ENCODE data around the gene OR2M7. TPM values are rescaled to one million over a fixed set of nuclear protein-coding genes. Genes with fewer than 3 reads are reported as not detected.
"Not testable (repeated sequence)": the region's sequence is repeated elsewhere in the genome, so short reads cannot be mapped to it uniquely, and the experiment has no call there.

OR2M7 gene
- total and polyA plus RNA-seq, 5 donors: not detected

- WGBS: 72% methylated on average over 9 of the region's 9 CpGs
- H3K27ac ChIP-seq (ENCODE audit: low read length); intact Hi-C loops (cut with DNase I); H3K9me3 ChIP-seq (ENCODE audit: control insufficient read depth, low read length); H3K4me3 ChIP-seq (ENCODE audit: low read length); H3K4me1 ChIP-seq (ENCODE audit: control insufficient read depth, insufficient read depth, low read length); ATAC-seq; H3K27me3 ChIP-seq (ENCODE audit: control insufficient read depth, insufficient read depth); DNase-seq: not testable (repeated sequence)
These were observed 18.7 kb downstream of the OR2M7 start for GRCh38 chr1:248305672-248306071.

GRCh38 chr1:248303324-248303723 lies 21.0 kb downstream of the OR2M7 start, which contains the start of gene OR2T12:
OR2T12 (minus strand) TSS chr1:248303424; CDS start chr1:248295578, 7,846 bp downstream.
- intact Hi-C loops (cut with DNase I): no loop called here
- Histone ChIP-seq H3K4me3 (ENCODE audit: low read length) (no peak within 1 kb of the TSS), H3K27ac (ENCODE audit: low read length) (no peak within 1 kb of the TSS), H3K4me1 (ENCODE audit: control insufficient read depth, insufficient read depth, low read length) (no peaks in the 10 kb centered on the region), H3K9me3 (ENCODE audit: control insufficient read depth, low read length) (no peaks in the 10 kb centered on the region), H3K27me3 (ENCODE audit: control insufficient read depth, insufficient read depth) (no peaks in the 10 kb centered on the region)
- no peak for ATAC-seq
- WGBS: 73% methylated on average over 1 of the region's 1 CpG
- DNase-seq: no peak

GRCh38 chr1:248288391-248288790 lies 36.0 kb downstream of the OR2M7 start:
- no peak for ATAC-seq

GRCh38 chr1:248277876-248278275 lies 46.5 kb downstream of the OR2M7 start, which contains the start of gene OR2T33:
OR2T33 (minus strand) TSS chr1:248277976; CDS start chr1:248273814, 4,162 bp downstream.
- WGBS: 31% methylated on average over 1 of the region's 1 CpG
- H3K4me1 ChIP-seq (ENCODE audit: control insufficient read depth, insufficient read depth, low read length): no peaks in the 10 kb centered on the region
- ATAC-seq (no peak), DNase-seq (no peak)
- no peaks in the 10 kb centered on the region for H3K27me3 ChIP-seq (ENCODE audit: control insufficient read depth, insufficient read depth)
- intact Hi-C loops (cut with DNase I): no loop called here
- no peak within 1 kb of the TSS for H3K27ac ChIP-seq (ENCODE audit: low read length)
- H3K9me3 ChIP-seq (ENCODE audit: control insufficient read depth, low read length): no peaks in the 10 kb centered on the region
- no peak within 1 kb of the TSS for H3K4me3 ChIP-seq (ENCODE audit: low read length)

More at GRCh38 chr1:248288391-248288790, 36.0 kb downstream of the OR2M7 start:
- no peak overlapping the region for H3K27ac ChIP-seq (ENCODE audit: low read length)
- H3K4me3 ChIP-seq (ENCODE audit: low read length): no peak overlapping the region
- no peaks in the 10 kb centered on the region for H3K4me1 ChIP-seq (ENCODE audit: control insufficient read depth, insufficient read depth, low read length)
- 51% methylated on average over 6 of the region's 6 CpGs for whole genome bisulfite sequencing
- H3K27me3 ChIP-seq (ENCODE audit: control insufficient read depth, insufficient read depth): no peaks in the 10 kb centered on the region
- H3K9me3 ChIP-seq (ENCODE audit: control insufficient read depth, low read length): no peaks in the 10 kb centered on the region
- intact Hi-C loops (cut with DNase I): no loop called here
- DNase-seq: no peak

Other genes with a start within 250 kb of the OR2M7 start
- gene OR2L13, start 229.4 kb downstream of the OR2M7 start, total RNA-seq: not detected
- not detected for gene OR2L13, start 229.4 kb downstream of the OR2M7 start, polyA plus RNA-seq
- not detected for gene OR2M5, start 179.4 kb downstream of the OR2M7 start, total RNA-seq
- gene OR2M5, start 179.4 kb downstream of the OR2M7 start, polyA plus RNA-seq: not detected
- not detected for gene OR2M2, start 149.7 kb downstream of the OR2M7 start, total RNA-seq
- gene OR2M2, start 149.7 kb downstream of the OR2M7 start, polyA plus RNA-seq: not detected
- gene OR2M3, start 127.3 kb downstream of the OR2M7 start, total RNA-seq: not detected
- gene OR2M3, start 127.3 kb downstream of the OR2M7 start, polyA plus RNA-seq: not detected
- gene OR2M4, start 93.2 kb downstream of the OR2M7 start, total RNA-seq: not detected
- not detected for gene OR2M4, start 93.2 kb downstream of the OR2M7 start, polyA plus RNA-seq
- not detected for gene OR2T33, start 46.6 kb downstream of the OR2M7 start, total RNA-seq
- gene OR2T33, start 46.6 kb downstream of the OR2M7 start, polyA plus RNA-seq: not detected
- gene OR2T12, start 21.1 kb downstream of the OR2M7 start, total RNA-seq: not detected
- not detected for gene OR2T12, start 21.1 kb downstream of the OR2M7 start, polyA plus RNA-seq
- not detected for gene OR14C36, start 24.2 kb upstream of the OR2M7 start, total RNA-seq
- gene OR14C36, start 24.2 kb upstream of the OR2M7 start, polyA plus RNA-seq: not detected
- not detected for gene OR2T4, start 37.1 kb upstream of the OR2M7 start, total RNA-seq
- not detected for gene OR2T4, start 37.1 kb upstream of the OR2M7 start, polyA plus RNA-seq
- gene OR2T6, start 51.2 kb upstream of the OR2M7 start, total RNA-seq: not detected
- not detected for gene OR2T6, start 51.2 kb upstream of the OR2M7 start, polyA plus RNA-seq
- not detected for gene OR2T1, start 78.5 kb upstream of the OR2M7 start, total RNA-seq
- gene OR2T1, start 78.5 kb upstream of the OR2M7 start, polyA plus RNA-seq: not detected
- gene OR2T2, start 121.1 kb upstream of the OR2M7 start, total RNA-seq: not detected
- gene OR2T2, start 121.1 kb upstream of the OR2M7 start, polyA plus RNA-seq: not detected
- not detected for gene OR2T3, start 148.8 kb upstream of the OR2M7 start, total RNA-seq
- gene OR2T3, start 148.8 kb upstream of the OR2M7 start, polyA plus RNA-seq: not detected
- gene OR2T5, start 164.0 kb upstream of the OR2M7 start, total RNA-seq: not detected
- gene OR2T5, start 164.0 kb upstream of the OR2M7 start, polyA plus RNA-seq: not detected
- gene OR2G6, start 183.5 kb upstream of the OR2M7 start, total RNA-seq: not detected
- gene OR2G6, start 183.5 kb upstream of the OR2M7 start, polyA plus RNA-seq: not detected
- gene OR2T29, start 238.2 kb upstream of the OR2M7 start, total RNA-seq: not detected
- not detected for gene OR2T29, start 238.2 kb upstream of the OR2M7 start, polyA plus RNA-seq